Liver (tissue), 9 donors: ENCODE data around the gene LRMDA. TPM values are rescaled to one million over a fixed set of nuclear protein-coding genes. Genes with fewer than 3 reads are reported as not detected.

Source experiments
- DNase-seq: peaks from one replicate; pipeline ENCODE4 v3.0.0-alpha.2; 2017; ENCODE audit warnings: low spot score
- H3K27ac ChIP-seq, 2 donors: one replicate each; pipeline ENCODE4 v1.7.0; 2013; ENCODE audit warnings: inconsistent platforms in 2 of 2, low read length in 2 of 2, control low read depth in 1 of 2, low read depth in 1 of 2, mild to moderate bottlenecking in 1 of 2
- H3K27me3 ChIP-seq, 4 donors: one replicate each; pipeline versions ENCODE4 v1.6.1 to v1.7.0; 2013; ENCODE audit warnings: low read length in 3 of 4, inconsistent platforms in 1 of 4, mild to moderate bottlenecking in 1 of 4, moderate library complexity in 1 of 4; ENCODE audit not compliant: control insufficient read depth in 4 of 4, insufficient read depth in 4 of 4
- H3K36me3 ChIP-seq, 4 donors: one replicate each; pipeline versions ENCODE4 v1.6.1 to v1.7.0; 2013; ENCODE audit warnings: low read length in 3 of 4, mild to moderate bottlenecking in 3 of 4, low read depth in 1 of 4, moderate library complexity in 1 of 4; ENCODE audit not compliant: control insufficient read depth in 4 of 4, insufficient read depth in 3 of 4
- H3K4me1 ChIP-seq, 4 donors: one replicate each; pipeline versions ENCODE4 v1.6.1 to v1.7.0; 2013; ENCODE audit warnings: low read length in 3 of 4, mild to moderate bottlenecking in 3 of 4, moderate library complexity in 1 of 4; ENCODE audit not compliant: control insufficient read depth in 4 of 4, insufficient read depth in 4 of 4
- H3K4me3 ChIP-seq, 3 donors: one replicate each; pipeline versions ENCODE4 v1.6.1 to v1.7.0; 2013; ENCODE audit warnings: low read length in 3 of 3, control low read depth in 1 of 3, low read depth in 1 of 3, mild to moderate bottlenecking in 1 of 3
- H3K9ac ChIP-seq, 2 donors: one replicate each; pipeline ENCODE4 v1.7.0; 2013; ENCODE audit warnings: low read length in 2 of 2, mild to moderate bottlenecking in 2 of 2, moderate library complexity in 2 of 2, control low read depth in 1 of 2, low read depth in 1 of 2
- H3K9me3 ChIP-seq, 4 donors: one replicate each; pipeline versions ENCODE4 v1.6.1 to v1.7.0; 2013; ENCODE audit warnings: low read length in 3 of 4; ENCODE audit not compliant: control insufficient read depth in 4 of 4
- ATF3 ChIP-seq: IDR thresholded peaks from 2 replicates; pipeline ENCODE4 v1.6.1; 2016; ENCODE audit warnings: antibody characterized with exemption
- CTCF ChIP-seq: fragments of 150-350 bp; IDR thresholded peaks from 2 replicates; pipeline ENCODE4 v1.5.1; 2017; ENCODE audit warnings: improper control_type of control experiment, low read depth, low read length; ENCODE audit not compliant: missing input control
- EGR1 ChIP-seq, 2 donors: IDR thresholded peaks; 2 replicates each; pipeline ENCODE4 v1.6.1; 2016 to 2018; ENCODE audit warnings: antibody characterized with exemption in 2 of 2, low read depth in 2 of 2
- FOXA1 ChIP-seq: IDR thresholded peaks from 2 replicates; pipeline ENCODE4 v1.6.1; 2016; ENCODE audit warnings: antibody characterized with exemption
- FOXA2 ChIP-seq: IDR thresholded peaks from 2 replicates; pipeline ENCODE4 v1.6.1; 2016; ENCODE audit warnings: antibody characterized with exemption
- GABPA ChIP-seq, 2 donors: IDR thresholded peaks in 1 of 2; conservative IDR thresholded peaks in 1 of 2; 2 replicates each; pipeline ENCODE4 v1.6.1; 2016; ENCODE audit warnings: antibody characterized with exemption in 2 of 2, mild to moderate bottlenecking in 1 of 2, moderate library complexity in 1 of 2
- HNF4A ChIP-seq, 2 donors: conservative IDR thresholded peaks; 2 replicates each; pipeline ENCODE4 v1.6.1; 2016; ENCODE audit warnings: antibody characterized with exemption in 2 of 2, mild to moderate bottlenecking in 2 of 2
- HNF4G ChIP-seq: IDR thresholded peaks from 2 replicates; pipeline ENCODE4 v1.6.1; 2016; ENCODE audit warnings: antibody characterized with exemption
- JUND ChIP-seq, 2 donors: IDR thresholded peaks; 2 replicates each; pipeline ENCODE4 v1.6.1; 2016; ENCODE audit warnings: antibody characterized with exemption in 2 of 2
- MAX ChIP-seq: IDR thresholded peaks from 2 replicates; pipeline ENCODE4 v1.6.1; 2016; ENCODE audit warnings: antibody characterized with exemption
- NR2F2 ChIP-seq: IDR thresholded peaks from 2 replicates; pipeline ENCODE4 v1.6.1; 2016; ENCODE audit warnings: antibody characterized with exemption
- RAD21 ChIP-seq, 2 donors: IDR thresholded peaks; 2 replicates each; pipeline ENCODE4 v1.6.1; 2016; ENCODE audit warnings: antibody characterized with exemption in 2 of 2, mild to moderate bottlenecking in 2 of 2
- REST ChIP-seq: IDR thresholded peaks from 2 replicates; pipeline ENCODE4 v1.6.1; 2016; ENCODE audit warnings: antibody characterized with exemption, mild to moderate bottlenecking
- RXRA ChIP-seq, 2 donors: IDR thresholded peaks; 2 replicates each; pipeline ENCODE4 v1.6.1; 2017 to 2018; ENCODE audit warnings: antibody characterized with exemption in 2 of 2, mild to moderate bottlenecking in 1 of 2
- SP1 ChIP-seq: IDR thresholded peaks from 2 replicates; pipeline ENCODE4 v1.6.1; 2018; ENCODE audit warnings: antibody characterized with exemption, mild to moderate bottlenecking
- TAF1 ChIP-seq: conservative IDR thresholded peaks from 2 replicates; pipeline ENCODE4 v1.6.1; 2016; ENCODE audit warnings: antibody characterized with exemption, mild to moderate bottlenecking
- YY1 ChIP-seq: IDR thresholded peaks from 2 replicates; pipeline ENCODE4 v1.6.1; 2016; ENCODE audit warnings: antibody characterized with exemption, mild to moderate bottlenecking
- ZBTB33 ChIP-seq: IDR thresholded peaks from 2 replicates; pipeline ENCODE4 v1.6.1; 2016; ENCODE audit warnings: antibody characterized with exemption
- WGBS: extraction: QIAGEN DNeasy Blood & Tissue Kit; methylation state at CpG from one replicate; pipeline ENCODE4 v1.1.7; 2013; 5-methylcytosine and 5-hydroxymethylcytosine counted together
- polyA plus RNA-seq, 2 donors: library from polyadenylated mRNA; stranded (reverse) in 1 of 2; unstranded in 1 of 2; fragments of 200-250 nt in 1 of 2; fragments of >200 nt in 1 of 2; fragmentation: Nextera tagmentation in 1 of 2; extraction: Ambion mirVana in 1 of 2; gene quantifications; one replicate each; pipeline versions ENCODE4 v1.2.1 to v1.2.3, GENCODE V29; 2013 to 2015
- total RNA-seq, 2 donors: library from RNA; depleted of rRNA; stranded (reverse); fragments of >200 nt; gene quantifications; one replicate each; pipeline ENCODE4 v1.2.3, GENCODE V29; 2014
- donor health status: healthy.
- donor health status: healthy.
- donor health status: healthy.
- donor health status: healthy.
- donor health status: healthy.

LRMDA gene
- total and polyA plus RNA-seq, 4 donors = 7.9 to 15.8 (median 11.3) TPM

GRCh38 chr10:75509706-75510105 is 78.3 kb downstream of the LRMDA start:
- no peak overlapping the region for H3K4me3 ChIP-seq
- no peaks in the 10 kb centered on the region for H3K27me3 ChIP-seq
- peaks cover 4 to 35% (median 23%) of the 10 kb centered on the region in 4 donors for H3K4me1 ChIP-seq
- 86% methylated on average over 2 of the region's 2 CpGs for WGBS
- no peaks in the 10 kb centered on the region for H3K9me3 ChIP-seq
- H3K36me3 ChIP-seq = no peaks in the 10 kb centered on the region
- no peak for DNase-seq
- no peak for TF ChIP-seq RXRA (IDR thresholded peaks at IDR 0.05)
- no peak for TF ChIP-seq MAX
- TF ChIP-seq REST = no peak
- no peak for TF ChIP-seq JUND (IDR thresholded peaks at IDR 0.05)
- no peak for TF ChIP-seq RAD21 (IDR thresholded peaks at IDR 0.05)
- TF ChIP-seq ATF3 = no peak
- no peak for TF ChIP-seq TAF1
- TF ChIP-seq EGR1 (IDR thresholded peaks at IDR 0.05; ENCODE audit: low read depth in 2 of 2) = no peak
- no peak for TF ChIP-seq FOXA1
- no peak for TF ChIP-seq HNF4G
- TF ChIP-seq SP1 = no peak
- TF ChIP-seq FOXA2 = no peak
- TF ChIP-seq HNF4A (conservative IDR thresholded peaks at IDR 0.05) = no peak
- TF ChIP-seq CTCF = no peak
- TF ChIP-seq YY1 = no peak
- no peak for TF ChIP-seq GABPA (IDR thresholded peaks at IDR 0.05 in 1 of 2, conservative IDR thresholded peaks at IDR 0.05 in 1 of 2)
- TF ChIP-seq ZBTB33 = no peak
- TF ChIP-seq NR2F2 = no peak
- H3K9ac ChIP-seq = no peak overlapping the region
- no peak overlapping the region for H3K27ac ChIP-seq
